Retina (tissue), 1 donor: ENCODE results near the gene KANSL2.
"Not testable (repeated sequence)": the region's sequence is repeated elsewhere in the genome, so short reads cannot be mapped to it uniquely, and the experiment has no call there.

ENCODE experiments used
- DNase-seq: peaks from one replicate; pipeline ENCODE4 v3.0.0-alpha.2; 2016

KANSL2 gene

GRCh38 chr12:48681710-48682532 is at the start of gene KANSL2:
Gene KANSL2, minus strand, starts transcription at chr12:48682238. Its CDS starts 606 bp downstream, at chr12:48681632.
- peak; percentile 98 for DNase-seq

- DNase-seq, result no peak
These were observed 46.8 kb upstream of the KANSL2 start for GRCh38 chr12:48728807-48729206.

GRCh38 chr12:48720737-48721136 is 38.7 kb upstream of the KANSL2 start:
- not testable (repeated sequence) for DNase-seq

GRCh38 chr12:48720171-48720570 is 38.1 kb upstream of the KANSL2 start:
- not testable (repeated sequence) for DNase-seq

GRCh38 chr12:48719002-48719401 is 37.0 kb upstream of the KANSL2 start:
- DNase-seq, result not testable (repeated sequence)

- DNase-seq, result peak; percentile 64
These were observed 35.2 kb upstream of the KANSL2 start for GRCh38 chr12:48717252-48717695.

GRCh38 chr12:48716493-48717251 is 34.6 kb upstream of the KANSL2 start, which contains the start of gene CCNT1:
Gene CCNT1, minus strand, starts transcription at chr12:48716707. Its CDS starts 32 bp downstream, at chr12:48716675.
- peak; percentile 96 for DNase-seq

- DNase-seq, result no peak
These were observed 34.1 kb upstream of the KANSL2 start for GRCh38 chr12:48716168-48716492.

GRCh38 chr12:48712209-48712608 is 30.2 kb upstream of the KANSL2 start:
- DNase-seq, result no peak

GRCh38 chr12:48698822-48699221 is 16.8 kb upstream of the KANSL2 start:
- not testable (repeated sequence) for DNase-seq

- DNase-seq, result no peak
These were observed 14.6 kb upstream of the KANSL2 start for GRCh38 chr12:48696626-48697025.

GRCh38 chr12:48695859-48696258 is 13.8 kb upstream of the KANSL2 start:
- no peak for DNase-seq

- DNase-seq, result no peak
These were observed 12.0 kb upstream of the KANSL2 start for GRCh38 chr12:48694038-48694437.

GRCh38 chr12:48693572-48693971 is 11.5 kb upstream of the KANSL2 start:
- no peak for DNase-seq

- DNase-seq, result no peak
These were observed 9.9 kb upstream of the KANSL2 start for GRCh38 chr12:48691826-48692487.

GRCh38 chr12:48690990-48691389 is 9.0 kb upstream of the KANSL2 start:
- no peak for DNase-seq

GRCh38 chr12:48690436-48690835 is 8.4 kb upstream of the KANSL2 start:
- no peak for DNase-seq

GRCh38 chr12:48688836-48689235 is 6.8 kb upstream of the KANSL2 start:
- no peak for DNase-seq

- DNase-seq, result no peak
These were observed 5.6 kb upstream of the KANSL2 start for GRCh38 chr12:48687592-48687991.

GRCh38 chr12:48686615-48687334 is 4.7 kb upstream of the KANSL2 start:
- no peak for DNase-seq

GRCh38 chr12:48686037-48686595 is 4.1 kb upstream of the KANSL2 start:
- no peak for DNase-seq

GRCh38 chr12:48683534-48683933 is 1.5 kb upstream of the KANSL2 start:
- DNase-seq, result no peak
